Gastroesophageal sphincter (tissue), 3 donors: Measurements from ENCODE around the gene ZNF346.

Source experiments
- CTCF ChIP-seq, 4 experiments: fragments of 200-600 bp in 2 of 4; fragments of 450-650 bp in 2 of 4; sonication (generic) in 1 of 4; IDR thresholded peaks; one replicate each; pipeline ENCODE4 v1.5.1; 2017 to 2019; ENCODE audit warnings: antibody characterized with exemption in 4 of 4, mild to moderate bottlenecking in 2 of 4, moderate library complexity in 2 of 4
- POLR2A ChIP-seq, 2 donors: fragments of 450-650 bp; IDR thresholded peaks; one replicate each; pipeline ENCODE4 v1.6.1; 2017; ENCODE audit warnings: antibody characterized with exemption in 2 of 2, mild to moderate bottlenecking in 2 of 2, moderate library complexity in 1 of 2
- POLR2AphosphoS5 ChIP-seq: sonication (generic); formaldehyde crosslinking; IDR thresholded peaks from one replicate; pipeline ENCODE4 v1.6.1; 2017; ENCODE audit warnings: antibody characterized with exemption

- TF ChIP-seq CTCF (IDR thresholded peaks at IDR 0.05) (no peak), POLR2A (IDR thresholded peaks at IDR 0.05) (no peak), POLR2AphosphoS5 (no peak)
These were observed 23.1 kb downstream of the ZNF346 start for GRCh38 chr5:177045631-177046030.
